Thymus (tissue), 11 donors: ENCODE data around the gene DAB1. TPM values are rescaled to one million over a fixed set of nuclear protein-coding genes. Genes with fewer than 3 reads are reported as not detected.

Source experiments
- DNase-seq, 9 donors: peaks; one replicate each; pipeline ENCODE4 v3.0.0-alpha.2; 2013; ENCODE audit warnings: low spot score in 9 of 9, low read depth in 6 of 9, missing footprints in 1 of 9
- H3K27ac ChIP-seq, 2 donors: one replicate each; pipeline ENCODE4 v1.5.1; 2013; ENCODE audit warnings: control low read depth in 1 of 2, low read depth in 1 of 2, low read length in 1 of 2, mild to moderate bottlenecking in 1 of 2, moderate library complexity in 1 of 2
- H3K27me3 ChIP-seq, 2 donors: one replicate each; pipeline ENCODE4 v1.5.1; 2013; ENCODE audit warnings: low read length in 1 of 2; ENCODE audit not compliant: control insufficient read depth in 2 of 2, insufficient read depth in 1 of 2
- H3K36me3 ChIP-seq, 2 donors: one replicate each; pipeline ENCODE4 v1.5.1; 2013; ENCODE audit warnings: low read length in 1 of 2, mild to moderate bottlenecking in 1 of 2, moderate library complexity in 1 of 2; ENCODE audit not compliant: control insufficient read depth in 2 of 2, insufficient read depth in 2 of 2
- H3K4me1 ChIP-seq, 2 donors: one replicate each; pipeline ENCODE4 v1.5.1; 2013; ENCODE audit warnings: low read length in 2 of 2; ENCODE audit not compliant: control insufficient read depth in 2 of 2, insufficient read depth in 2 of 2
- H3K4me3 ChIP-seq, 2 donors: one replicate each; pipeline ENCODE4 v1.5.1; 2013; ENCODE audit warnings: low read length in 2 of 2, control low read depth in 1 of 2, mild to moderate bottlenecking in 1 of 2
- H3K9me3 ChIP-seq, 2 donors: one replicate each; pipeline ENCODE4 v1.5.1; 2013; ENCODE audit warnings: low read length in 1 of 2, mild to moderate bottlenecking in 1 of 2; ENCODE audit not compliant: control insufficient read depth in 2 of 2, insufficient read depth in 1 of 2
- WGBS: extraction: QIAGEN DNeasy Blood & Tissue Kit; methylation state at CpG from one replicate; pipeline ENCODE4 v1.1.7; 2013; 5-methylcytosine and 5-hydroxymethylcytosine counted together
- polyA plus RNA-seq: library from polyadenylated mRNA; stranded (reverse); fragments of 200-250 nt; gene quantifications from one replicate; pipeline ENCODE4 v1.2.3, GENCODE V29; 2013
- total RNA-seq: library from RNA; stranded (reverse); fragments of 120-200 nt; gene quantifications from one replicate; pipeline ENCODE4 v1.2.4, GENCODE V29; 2013
- donor health status: healthy.

The DAB1 gene
- total and polyA plus RNA-seq, 2 donors = 0.09 to 0.23 TPM

DNA sequence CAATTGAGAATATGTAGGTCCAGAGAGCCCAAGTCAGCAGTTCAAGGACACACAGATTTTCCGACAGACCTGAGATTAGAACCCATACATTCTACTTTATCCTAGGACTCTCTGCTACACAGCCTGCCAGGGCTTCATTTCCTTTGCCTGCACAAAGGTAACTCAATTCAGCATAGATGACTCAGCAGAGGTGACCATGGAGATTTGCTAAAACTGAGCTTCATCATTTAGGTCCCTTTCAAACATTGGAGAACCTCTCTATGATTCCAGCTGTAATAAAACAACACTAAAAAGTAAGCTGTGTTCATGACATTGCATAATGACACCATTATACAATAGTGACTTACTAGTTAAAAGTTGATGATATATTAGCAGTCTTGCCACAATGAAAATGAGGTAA lies 22.2 kb downstream of the DAB1 start:
- Histone ChIP-seq H3K36me3 (no peaks in the 10 kb centered on the region), H3K27ac (no peak overlapping the region), H3K9me3 (no peaks in the 10 kb centered on the region), H3K27me3 (no peaks in the 10 kb centered on the region), H3K4me3 (no peak overlapping the region), H3K4me1 (no peaks in the 10 kb centered on the region)
- DNase-seq = no peak
- WGBS = 92% methylated on average over 1 of the region's 1 CpG

DNA sequence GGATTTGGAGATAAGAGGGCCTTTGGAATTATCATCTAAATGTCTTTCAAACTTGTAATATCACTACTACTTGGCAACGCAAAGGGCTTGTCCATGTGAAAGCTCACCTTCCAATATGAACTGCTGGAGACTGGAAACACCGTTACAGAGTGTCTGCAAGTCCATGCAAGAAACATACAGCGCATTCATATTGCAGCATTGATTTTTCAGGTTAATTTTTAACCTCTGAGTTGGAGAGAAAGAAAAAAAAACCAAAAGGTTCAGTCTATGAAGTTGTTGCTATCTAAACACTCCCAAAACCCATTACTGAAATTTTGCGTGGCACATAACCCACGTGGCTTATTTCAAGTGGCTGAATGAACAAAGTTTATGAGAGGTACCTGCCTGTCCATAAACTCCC lies 23.8 kb downstream of the DAB1 start:
- no peaks in the 10 kb centered on the region for H3K4me1 ChIP-seq
- H3K27me3 ChIP-seq = no peaks in the 10 kb centered on the region
- WGBS = 92% methylated on average over 5 of the region's 5 CpGs
- no peaks in the 10 kb centered on the region for H3K36me3 ChIP-seq
- H3K9me3 ChIP-seq = no peaks in the 10 kb centered on the region
- DNase-seq = no peak
- H3K27ac ChIP-seq = no peak overlapping the region
- no peak overlapping the region for H3K4me3 ChIP-seq

- H3K4me3 ChIP-seq = no peak overlapping the region
- no peak overlapping the region for H3K27ac ChIP-seq
- H3K4me1 ChIP-seq = no peaks in the 10 kb centered on the region
- H3K27me3 ChIP-seq = no peaks in the 10 kb centered on the region
- DNase-seq = no peak
- no peaks in the 10 kb centered on the region for H3K9me3 ChIP-seq
- no peaks in the 10 kb centered on the region for H3K36me3 ChIP-seq
- 91% methylated on average over 6 of the region's 6 CpGs for WGBS
These were observed 30.7 kb downstream of the DAB1 start for GRCh38 chr1:57393058-57393584.

- WGBS = 58% methylated on average over 1 of the region's 1 CpG
- H3K4me3 ChIP-seq = no peak overlapping the region
- no peaks in the 10 kb centered on the region for H3K27me3 ChIP-seq
- H3K4me1 ChIP-seq = no peaks in the 10 kb centered on the region
- H3K9me3 ChIP-seq = no peaks in the 10 kb centered on the region
- no peak overlapping the region for H3K27ac ChIP-seq
- H3K36me3 ChIP-seq = no peaks in the 10 kb centered on the region
- DNase-seq = no peak
These were observed 38.5 kb downstream of the DAB1 start for GRCh38 chr1:57385336-57385735.

DNA sequence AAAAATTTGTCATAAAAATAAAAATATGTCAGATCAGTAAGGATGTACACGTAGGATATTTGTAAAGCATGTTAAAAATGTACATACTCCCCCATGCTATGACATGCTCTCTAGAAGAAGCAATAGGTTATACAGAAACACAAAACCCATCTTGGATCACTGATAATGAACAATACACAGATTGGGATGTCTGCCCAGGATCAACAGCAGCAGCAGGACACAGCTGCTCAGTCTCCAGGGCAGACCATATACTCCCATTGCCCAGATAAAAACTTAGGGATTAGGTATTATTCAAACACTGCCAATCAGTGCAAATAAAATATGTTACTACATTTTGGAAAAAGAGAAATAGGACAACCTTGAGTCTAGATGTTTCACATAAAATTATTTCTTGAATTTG lies 39.0 kb downstream of the DAB1 start:
- no peak overlapping the region for H3K4me3 ChIP-seq
- no peaks in the 10 kb centered on the region for H3K36me3 ChIP-seq
- WGBS = 90% methylated on average over 1 of the region's 1 CpG
- no peak overlapping the region for H3K27ac ChIP-seq
- no peak for DNase-seq
- no peaks in the 10 kb centered on the region for H3K27me3 ChIP-seq
- H3K9me3 ChIP-seq = no peaks in the 10 kb centered on the region
- H3K4me1 ChIP-seq = no peaks in the 10 kb centered on the region

DNA sequence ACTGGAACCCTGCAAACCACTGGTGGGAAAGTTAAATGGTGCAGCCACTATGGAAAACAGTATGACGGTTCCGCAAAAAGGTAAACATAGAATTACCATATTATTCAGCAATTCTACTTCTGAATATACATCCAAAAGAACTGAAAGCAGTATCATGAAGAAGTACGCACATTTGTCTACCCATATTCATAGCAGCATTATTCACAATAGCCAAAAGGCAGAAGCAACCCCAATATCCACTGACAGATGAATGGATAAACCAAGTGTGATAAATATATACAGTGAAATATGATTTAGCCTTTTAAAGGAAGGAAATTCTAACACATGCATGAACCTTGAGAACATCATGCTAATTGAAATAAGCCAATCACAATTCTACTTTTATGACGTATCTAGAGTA lies 39.6 kb downstream of the DAB1 start:
- no peaks in the 10 kb centered on the region for H3K36me3 ChIP-seq
- 82% methylated on average over 4 of the region's 4 CpGs for WGBS
- H3K27me3 ChIP-seq = no peaks in the 10 kb centered on the region
- H3K4me3 ChIP-seq = no peak overlapping the region
- no peaks in the 10 kb centered on the region for H3K4me1 ChIP-seq
- H3K27ac ChIP-seq = no peak overlapping the region
- H3K9me3 ChIP-seq = no peaks in the 10 kb centered on the region
- no peak for DNase-seq

DNA sequence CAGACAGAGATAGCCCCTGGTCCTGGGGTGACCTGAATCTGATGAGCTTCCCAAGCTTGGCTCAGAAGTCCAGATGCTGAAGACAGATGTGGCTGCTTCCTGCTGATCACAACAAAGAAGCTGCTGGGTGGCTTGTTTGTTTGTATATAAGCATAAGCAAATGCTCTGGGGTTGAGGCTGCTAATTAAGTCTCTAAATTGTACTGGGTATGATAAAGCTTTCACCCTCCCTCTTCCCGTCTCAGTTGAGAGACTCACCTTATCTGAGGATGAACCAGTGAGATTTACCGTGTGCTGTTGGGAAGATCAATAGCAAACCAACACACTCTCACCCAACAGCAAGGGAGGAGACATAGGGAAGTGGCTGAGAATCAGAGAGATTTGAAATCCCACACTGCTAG lies 42.0 kb downstream of the DAB1 start:
- Histone ChIP-seq H3K27me3 (no peaks in the 10 kb centered on the region), H3K9me3 (no peaks in the 10 kb centered on the region), H3K4me3 (no peak overlapping the region), H3K4me1 (no peaks in the 10 kb centered on the region), H3K36me3 (no peaks in the 10 kb centered on the region), H3K27ac (no peak overlapping the region)
- WGBS = 17% methylated on average over 2 of the region's 2 CpGs
- no peak for DNase-seq

- Histone ChIP-seq H3K4me1 (no peaks in the 10 kb centered on the region), H3K36me3 (no peaks in the 10 kb centered on the region), H3K27me3 (no peaks in the 10 kb centered on the region), H3K27ac (no peak overlapping the region), H3K9me3 (no peaks in the 10 kb centered on the region), H3K4me3 (no peak overlapping the region)
- DNase-seq = no peak
- WGBS = 91% methylated on average over 4 of the region's 4 CpGs
These were observed 42.4 kb downstream of the DAB1 start for GRCh38 chr1:57381426-57381825.

DNA sequence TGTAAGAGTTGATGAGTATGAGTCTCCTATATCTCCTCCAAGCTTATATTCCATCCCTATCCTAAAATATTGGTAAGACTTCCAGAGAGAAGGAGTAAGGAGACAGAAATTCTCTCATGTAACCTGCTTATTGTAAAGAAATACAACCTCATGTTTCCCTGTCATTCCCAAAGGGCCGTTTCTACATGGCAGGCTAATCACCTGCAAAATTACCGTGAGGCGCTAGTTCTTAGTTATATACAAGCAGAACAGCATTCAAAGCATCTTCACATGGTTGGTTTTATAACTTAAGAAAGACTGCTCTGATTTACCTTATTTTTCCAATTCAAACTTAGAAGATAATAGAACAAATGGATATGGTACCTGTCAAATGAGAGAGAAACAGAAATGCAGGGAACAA lies 42.9 kb downstream of the DAB1 start:
- Histone ChIP-seq H3K4me3 (no peak overlapping the region), H3K27me3 (no peaks in the 10 kb centered on the region), H3K27ac (no peak overlapping the region), H3K9me3 (no peaks in the 10 kb centered on the region), H3K4me1 (no peaks in the 10 kb centered on the region), H3K36me3 (no peaks in the 10 kb centered on the region)
- DNase-seq = no peak
- WGBS = 89% methylated on average over 3 of the region's 3 CpGs

DNA sequence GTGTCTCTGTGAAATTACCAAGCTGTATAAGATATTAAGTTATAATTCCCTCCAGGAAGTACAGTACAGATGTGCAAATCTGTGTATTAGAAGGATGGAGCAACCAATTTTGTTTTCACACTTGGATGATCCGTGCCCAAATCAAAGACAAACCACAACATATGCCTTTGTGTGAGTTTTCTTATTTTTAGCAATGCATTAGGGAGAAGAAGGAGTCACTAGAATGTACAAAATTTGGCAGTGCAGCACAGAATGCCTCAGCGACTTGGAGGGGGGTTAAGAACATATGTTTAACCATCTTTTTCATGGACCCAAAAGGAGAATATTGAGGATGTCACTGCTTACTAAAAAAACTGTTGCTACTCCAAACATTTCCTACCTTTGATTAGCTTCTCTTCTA lies 45.3 kb downstream of the DAB1 start:
- no peak overlapping the region for H3K27ac ChIP-seq
- no peaks in the 10 kb centered on the region for H3K27me3 ChIP-seq
- 89% methylated on average over 2 of the region's 2 CpGs for WGBS
- H3K4me1 ChIP-seq = no peaks in the 10 kb centered on the region
- H3K4me3 ChIP-seq = no peak overlapping the region
- no peaks in the 10 kb centered on the region for H3K9me3 ChIP-seq
- H3K36me3 ChIP-seq = no peaks in the 10 kb centered on the region
- no peak for DNase-seq
